Measurements from ENCODE around the gene XRCC4.

- TF ChIP-seq CTCF (conservative IDR thresholded peaks at IDR 0.05; ENCODE audit: low read depth, low read length) (no peak), EZH2phosphoT487 (IDR thresholded peaks at IDR 0.05; ENCODE audit: borderline replicate concordance, low read length) (no peak)
Observed at GRCh38 chr5:83345423-83345822, 268.1 kb downstream of the XRCC4 start.
